ENCODE results near the gene THSD4. TPM values are rescaled to one million over a fixed set of nuclear protein-coding genes. Genes with fewer than 3 reads are reported as not detected.

Gene THSD4
- total and polyA plus RNA-seq, 8 donors, result 15.7 to 43.3 (median 19.1) TPM

- Histone ChIP-seq H3K36me3 (no peaks in the 10 kb centered on the region), H3K27me3 (no peaks in the 10 kb centered on the region), H3K27ac (peak overlapping the region in 1 of 2 donors; percentile 33), H3K9me3 (no peaks in the 10 kb centered on the region), H3K4me3 (no peak overlapping the region), H3K4me1 (no peaks in the 10 kb centered on the region)
- no peak for DNase-seq
- no peak for TF ChIP-seq CTCF (IDR thresholded peaks at IDR 0.05)
- intact Hi-C loops (cut with DNase I), result no loop called here
- no peak for ATAC-seq
Measured at GRCh38 chr15:71096676-71097075, 18.6 kb upstream of the THSD4 start.

- ATAC-seq (no peak), DNase-seq (no peak)
- no peak overlapping the region for H3K4me3 ChIP-seq
- no peaks in the 10 kb centered on the region for H3K4me1 ChIP-seq
- H3K27ac ChIP-seq, result no peak overlapping the region
- no peaks in the 10 kb centered on the region for H3K27me3 ChIP-seq
- intact Hi-C loops (cut with DNase I), result no loop called here
- TF ChIP-seq CTCF (IDR thresholded peaks at IDR 0.05), result no peak
- no peaks in the 10 kb centered on the region for H3K36me3 ChIP-seq
- H3K9me3 ChIP-seq, result no peaks in the 10 kb centered on the region
Measured at GRCh38 chr15:71097890-71098289, 17.4 kb upstream of the THSD4 start.

GRCh38 chr15:71098920-71099319, 16.4 kb upstream of the THSD4 start:
- no peak for ATAC-seq
- Histone ChIP-seq H3K27ac (no peak overlapping the region), H3K36me3 (no peaks in the 10 kb centered on the region), H3K9me3 (no peaks in the 10 kb centered on the region), H3K4me1 (no peaks in the 10 kb centered on the region), H3K27me3 (no peaks in the 10 kb centered on the region), H3K4me3 (no peak overlapping the region)
- intact Hi-C loops (cut with DNase I), result no loop called here
- TF ChIP-seq CTCF (IDR thresholded peaks at IDR 0.05), result no peak
- DNase-seq, result no peak

- intact Hi-C loops (cut with DNase I), result no loop called here
- Histone ChIP-seq H3K27me3 (no peaks in the 10 kb centered on the region), H3K36me3 (no peaks in the 10 kb centered on the region), H3K4me3 (no peak overlapping the region), H3K27ac (no peak overlapping the region), H3K9me3 (no peaks in the 10 kb centered on the region), H3K4me1 (no peaks in the 10 kb centered on the region)
- peak; percentile 13 to 24 for TF ChIP-seq CTCF (IDR thresholded peaks at IDR 0.05)
- peak; percentile 65 for ATAC-seq
- no peak for DNase-seq
Measured at GRCh38 chr15:71103102-71103676, 12.1 kb upstream of the THSD4 start.

- no peaks in the 10 kb centered on the region for H3K4me1 ChIP-seq
- no peak overlapping the region for H3K27ac ChIP-seq
- no peak for TF ChIP-seq CTCF (IDR thresholded peaks at IDR 0.05)
- no peaks in the 10 kb centered on the region for H3K27me3 ChIP-seq
- ATAC-seq, result no peak
- H3K4me3 ChIP-seq, result no peak overlapping the region
- no peak for DNase-seq
- H3K36me3 ChIP-seq, result no peaks in the 10 kb centered on the region
- intact Hi-C loops (cut with DNase I), result no loop called here
- H3K9me3 ChIP-seq, result no peaks in the 10 kb centered on the region
Measured at GRCh38 chr15:71104636-71105035, 10.6 kb upstream of the THSD4 start.
